Stimulated activated CD8-positive, alpha-beta memory T cell treated with anti-CD3 and anti-CD28 coated beads, Interleukin-4, amount 100 ng/mL, for 48 hours (primary cell): ENCODE results near the gene CFAP73.
A peak's percentile ranks its signal among the peaks of the same experiment; 100 is the strongest.
"Not testable (repeated sequence)": the region's sequence is repeated elsewhere in the genome, so short reads cannot be mapped to it uniquely, and the experiment has no call there.

Experiments
- DNase-seq: peaks from one replicate; pipeline ENCODE4 v3.0.0-alpha.2; 2020

The CFAP73 gene

DNA sequence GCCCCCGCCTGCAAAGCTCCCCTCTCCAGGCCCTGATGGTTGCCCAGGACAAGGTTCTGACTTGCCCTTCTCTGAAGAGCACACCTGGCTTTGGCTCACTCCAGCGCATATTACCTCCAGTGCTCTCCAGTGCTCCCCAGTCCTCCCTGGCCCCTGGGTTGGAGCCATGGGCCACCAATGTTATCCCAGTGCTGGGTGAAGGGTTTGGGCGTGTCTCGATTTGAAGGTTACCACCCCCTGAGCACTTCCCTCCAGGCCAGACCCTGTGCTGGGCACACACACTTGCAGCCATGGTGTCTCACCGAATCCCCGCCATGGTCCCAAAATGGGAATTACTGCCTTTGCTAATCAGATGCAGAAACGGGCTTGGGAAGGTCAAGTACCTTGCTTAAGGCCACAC, 47.1 kb downstream of the CFAP73 start:
- DNase-seq = no peak

DNA sequence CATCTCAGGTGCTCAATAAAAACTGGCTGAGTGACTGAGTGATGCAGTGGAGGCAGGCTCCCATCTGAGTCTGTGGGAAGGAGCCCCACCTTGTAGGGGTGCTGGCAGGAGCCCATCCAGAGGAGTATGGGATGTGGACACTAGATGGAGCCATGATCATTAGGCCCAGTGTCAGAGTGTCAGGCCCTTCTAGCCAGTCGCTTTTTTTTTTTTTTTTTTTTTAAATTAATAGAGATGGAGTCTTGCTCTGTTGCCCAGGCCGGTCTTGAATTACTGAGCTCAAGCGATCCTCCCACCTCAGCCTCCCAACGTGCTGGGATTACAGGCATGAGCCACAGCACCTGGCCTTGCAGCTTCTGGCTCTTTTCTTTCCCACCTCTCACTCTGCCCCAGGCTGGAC, 47.5 kb downstream of the CFAP73 start:
- DNase-seq = peak; percentile 64

GRCh38 chr12:113197518-113198077, 48.1 kb downstream of the CFAP73 start:
- DNase-seq = no peak

DNA sequence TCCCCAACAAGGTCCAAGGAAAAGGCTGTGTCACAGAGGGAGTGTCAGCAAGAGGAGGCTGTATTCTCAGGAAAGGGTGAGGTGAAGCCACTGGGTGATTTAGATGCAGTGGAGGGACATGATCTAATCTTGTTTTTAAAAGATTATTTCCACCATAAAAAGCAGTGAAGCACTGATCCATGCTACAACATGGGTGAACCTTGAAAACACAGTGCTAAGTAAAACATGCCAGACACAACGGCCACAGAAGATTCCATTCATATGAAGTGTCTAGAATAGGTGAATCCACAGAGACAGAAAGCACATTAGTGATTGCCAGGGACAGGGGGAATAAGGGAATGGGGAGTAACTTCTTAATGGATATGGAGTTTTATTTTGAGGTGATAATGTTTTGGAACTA, 48.8 kb downstream of the CFAP73 start:
- no peak for DNase-seq

DNA sequence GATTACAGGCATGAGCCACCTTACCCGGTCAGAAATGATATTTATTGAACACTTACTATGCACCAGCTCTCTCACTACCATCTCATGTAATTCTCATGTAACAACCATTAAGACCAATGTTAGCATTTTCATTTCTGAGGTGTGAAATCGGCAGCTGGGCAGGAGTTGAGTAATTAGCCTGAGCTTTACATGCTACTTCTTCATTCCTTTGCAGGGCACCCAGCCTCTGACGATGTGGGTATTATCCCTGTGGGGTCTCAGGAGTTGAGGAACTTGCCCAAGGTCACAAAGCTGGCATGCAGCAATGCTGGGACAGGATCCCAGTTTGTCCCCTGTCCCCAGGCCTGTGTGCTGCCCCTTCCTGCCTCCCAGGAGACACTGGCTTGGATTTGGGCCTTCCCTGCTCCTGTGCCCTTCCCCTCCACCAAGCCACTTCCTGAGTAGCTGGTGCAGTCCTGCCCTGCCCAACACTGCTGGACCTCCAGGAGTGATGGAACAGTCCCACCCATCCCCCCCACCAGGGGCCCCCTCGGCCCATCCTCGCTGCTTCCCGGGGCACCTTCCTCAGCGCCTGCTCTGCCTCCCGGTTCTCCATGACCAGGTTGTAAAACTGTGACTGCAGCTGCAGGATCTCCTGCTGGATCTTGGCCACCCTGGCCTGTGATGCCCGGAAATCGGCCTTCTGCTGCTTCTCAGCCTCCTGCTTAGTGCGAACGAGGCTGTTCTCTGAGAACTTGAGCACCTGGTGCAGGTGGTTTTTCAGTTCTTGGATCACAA, 50.7 kb downstream of the CFAP73 start:
- no peak for DNase-seq

- DNase-seq = no peak
Measured at GRCh38 chr12:113201187-113202177, 52.0 kb downstream of the CFAP73 start.

- no peak for DNase-seq
Measured at GRCh38 chr12:113202300-113203075, 53.0 kb downstream of the CFAP73 start.

GRCh38 chr12:113203852-113204760, 54.6 kb downstream of the CFAP73 start:
- no peak for DNase-seq

GRCh38 chr12:113204804-113205203, 55.3 kb downstream of the CFAP73 start:
- DNase-seq = no peak

- not testable (repeated sequence) for DNase-seq
Measured at GRCh38 chr12:113206802-113207201, 57.3 kb downstream of the CFAP73 start.

DNA sequence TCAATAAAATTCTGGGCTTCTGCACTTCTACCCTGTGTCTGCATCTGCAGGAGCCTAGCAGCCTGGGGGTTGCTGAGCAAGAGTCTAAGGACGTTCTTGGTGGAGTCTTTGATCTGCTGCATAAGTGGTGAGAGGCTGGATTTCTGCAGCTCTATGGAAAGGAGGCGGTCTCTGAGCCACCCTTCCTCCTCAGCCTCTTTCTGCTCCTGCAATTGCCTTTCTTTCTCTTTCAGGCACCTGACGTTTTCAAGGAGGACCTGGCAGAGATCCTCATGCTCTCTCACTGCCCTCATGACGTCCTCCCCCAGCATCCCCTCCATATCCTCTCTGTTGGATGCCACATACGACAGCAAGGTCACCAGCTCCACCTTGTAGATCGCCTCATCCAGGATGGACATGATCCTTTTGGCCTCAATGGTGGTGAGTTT, 58.1 kb downstream of the CFAP73 start:
- DNase-seq = peak; percentile 43

GRCh38 chr12:113208041-113208934, 58.8 kb downstream of the CFAP73 start:
- DNase-seq = peak; percentile 76
